Stimulated activated CD8-positive, alpha-beta memory T cell treated with anti-CD3 and anti-CD28 coated beads, Interleukin-12 subunit alpha, Interleukin-12 subunit beta, amount 100 ng/mL, for 24 hours (primary cell): Measurements from ENCODE around the gene PDE5A.

Experiments
- DNase-seq: peaks from one replicate; pipeline ENCODE4 v3.0.0-alpha.2; 2020; ENCODE audit errors: extremely low read depth

Gene PDE5A

DNA sequence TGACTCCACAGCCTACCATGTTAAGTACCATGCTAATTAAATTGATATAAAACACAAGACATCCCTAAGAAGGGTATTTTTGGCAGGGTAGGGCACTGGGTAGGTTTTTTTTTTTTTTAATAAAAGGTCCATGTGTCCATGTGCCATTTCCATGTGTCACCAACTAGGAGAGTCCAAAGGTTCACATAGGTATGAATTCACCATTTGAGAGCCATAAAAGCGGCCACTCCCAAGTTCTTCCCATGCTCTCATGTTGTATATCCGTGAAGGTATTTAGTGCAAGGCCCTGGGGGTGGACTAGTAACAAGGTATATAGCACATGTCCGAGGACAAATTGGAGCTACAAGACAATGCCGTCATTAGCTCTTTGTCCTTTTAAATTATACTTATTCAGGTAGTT, 107.3 kb downstream of the PDE5A start:
- DNase-seq: no peak

DNA sequence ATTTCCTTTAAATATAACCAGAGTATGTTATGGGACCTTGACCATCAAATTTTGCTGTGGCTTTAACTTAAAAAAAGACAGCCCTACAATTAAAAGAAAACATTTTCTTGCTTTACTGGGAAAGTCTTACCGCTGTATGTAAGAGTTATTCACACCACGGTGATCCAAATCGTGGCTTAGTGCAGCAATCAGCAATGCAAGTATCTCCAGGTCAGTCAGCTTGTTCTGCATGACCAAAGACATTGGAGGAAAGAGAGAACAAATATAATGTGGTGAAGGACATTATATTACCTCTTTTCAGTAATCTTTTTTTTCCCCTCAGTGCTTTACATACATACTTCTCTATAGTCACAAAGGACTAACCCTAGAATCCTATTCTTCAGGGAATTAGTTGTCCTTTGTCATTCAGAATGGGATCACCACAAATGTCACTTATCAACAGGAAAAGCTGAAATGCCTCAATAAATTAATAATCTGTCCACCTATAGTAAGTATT, 109.6 kb downstream of the PDE5A start:
- DNase-seq: no peak

DNA sequence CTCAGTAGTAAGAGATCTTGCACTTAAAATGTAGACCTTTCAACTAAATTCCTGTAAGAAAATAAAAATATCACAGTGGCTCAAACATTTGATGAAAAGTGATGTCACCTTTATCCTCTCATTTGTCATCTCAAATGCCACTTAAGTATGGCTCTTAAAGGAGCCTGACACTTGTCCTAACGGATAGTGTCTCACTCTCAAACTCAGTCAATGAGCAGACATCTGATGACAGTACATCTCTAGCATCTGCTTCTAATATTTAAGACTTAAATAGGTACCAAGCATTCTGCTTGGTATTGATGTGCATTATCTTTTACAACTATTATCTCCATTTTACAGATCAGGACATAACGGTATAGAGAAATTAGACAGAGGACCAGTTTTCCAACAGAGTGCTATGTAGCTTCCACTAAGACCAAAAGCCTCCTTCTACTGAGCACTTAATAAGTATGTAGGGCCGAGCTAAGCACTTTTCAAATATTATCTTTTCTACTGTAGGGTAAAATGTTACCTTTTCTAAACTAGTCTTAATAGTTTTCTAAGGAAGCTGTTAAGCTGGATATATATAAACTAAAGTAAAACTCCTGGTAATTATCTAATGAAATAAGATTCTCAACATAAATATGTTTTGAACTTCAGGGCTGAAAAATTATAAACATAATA, 110.2 kb downstream of the PDE5A start:
- DNase-seq: no peak

DNA sequence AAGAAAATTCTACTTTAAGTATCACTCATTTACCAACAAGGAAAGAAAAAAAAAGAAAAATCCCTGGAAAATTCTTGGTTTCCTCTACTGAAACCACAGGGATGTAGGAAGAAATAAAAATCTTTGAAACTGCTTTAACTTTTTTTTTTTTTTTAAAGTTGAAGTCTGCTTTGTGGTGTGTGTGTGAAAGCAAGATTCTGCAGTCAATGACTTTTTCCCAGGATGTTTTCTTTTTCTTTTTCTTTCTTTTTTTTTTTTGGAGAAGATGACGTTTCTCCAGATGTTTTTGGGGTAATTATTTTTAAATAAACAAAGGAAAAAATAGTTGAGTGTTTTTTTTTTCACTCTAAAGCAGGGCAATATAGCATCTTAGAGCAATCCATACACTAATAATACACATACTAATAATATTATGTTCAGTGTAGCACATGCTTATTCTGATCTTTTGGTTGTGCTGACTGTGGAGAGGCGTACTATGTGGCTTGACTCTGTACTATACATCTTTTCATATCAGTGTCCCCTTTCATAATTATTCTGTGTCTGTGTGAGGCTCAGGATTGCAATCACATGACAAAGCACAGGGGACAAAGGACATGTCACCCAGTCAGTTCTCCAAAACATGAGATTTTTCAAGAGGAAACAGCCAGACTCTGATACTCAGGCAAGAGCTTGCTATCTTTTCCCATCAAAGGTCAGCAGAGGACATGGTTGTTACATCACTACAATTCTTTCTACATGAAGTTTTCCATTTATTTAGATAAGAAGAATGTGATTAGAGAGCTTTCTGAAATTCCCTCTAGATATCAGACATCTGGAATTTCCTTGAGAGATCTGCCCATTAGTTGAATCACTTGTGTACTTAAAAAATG, 111.0 kb downstream of the PDE5A start:
- no peak for DNase-seq

DNA sequence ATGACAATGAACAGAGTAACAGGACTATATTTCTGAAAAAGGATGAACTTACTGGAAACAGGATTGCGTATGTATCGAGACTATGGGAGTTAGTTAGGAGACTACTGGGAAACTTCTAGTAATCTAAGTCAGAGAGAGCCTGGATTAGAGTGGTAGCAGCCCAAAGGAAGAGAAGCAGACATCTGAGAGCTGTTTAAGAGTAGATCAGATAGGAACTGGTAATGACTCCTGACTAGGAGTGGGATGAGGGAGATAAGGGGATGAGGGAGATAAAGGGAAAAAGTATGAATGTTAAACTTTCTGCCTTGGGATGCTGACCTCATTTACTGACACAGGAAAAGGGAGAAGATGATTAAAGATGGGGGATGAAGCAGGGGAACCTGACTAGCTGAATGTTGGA, 116.2 kb downstream of the PDE5A start:
- DNase-seq: no peak

DNA sequence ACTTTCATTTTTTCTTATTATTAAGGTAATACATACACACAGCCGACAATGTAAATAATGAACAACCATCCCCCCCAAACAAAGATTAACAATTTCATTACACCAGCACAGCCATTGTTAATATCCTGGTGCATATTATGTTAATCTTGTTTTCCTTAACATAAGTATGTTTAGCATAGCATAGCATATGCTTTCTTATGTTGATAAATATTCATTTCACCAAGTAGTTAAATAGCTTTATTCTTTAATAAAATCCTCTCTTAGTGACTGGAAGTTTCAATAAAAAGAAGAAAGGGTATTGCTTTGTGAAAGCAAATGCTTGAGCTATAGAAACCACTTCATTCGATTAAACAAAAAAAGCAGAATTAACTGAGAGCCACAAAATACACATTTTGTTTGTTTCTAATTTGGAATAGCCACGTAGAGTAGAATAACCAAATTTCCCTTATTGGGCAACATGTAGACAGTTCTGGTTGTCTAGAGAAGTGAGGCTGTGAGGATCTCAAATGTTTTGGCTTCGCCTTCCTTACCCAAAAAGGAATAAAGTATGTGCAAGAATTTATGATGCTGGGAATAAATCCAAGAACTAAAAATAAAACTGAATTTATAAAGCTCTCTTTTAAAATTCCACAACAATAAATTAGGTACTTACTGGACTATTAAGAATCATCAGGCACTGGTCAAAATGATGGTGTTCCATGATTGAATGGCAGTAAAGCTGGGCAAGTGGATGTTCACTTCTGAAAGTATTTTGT, 118.0 kb downstream of the PDE5A start:
- DNase-seq: no peak

DNA sequence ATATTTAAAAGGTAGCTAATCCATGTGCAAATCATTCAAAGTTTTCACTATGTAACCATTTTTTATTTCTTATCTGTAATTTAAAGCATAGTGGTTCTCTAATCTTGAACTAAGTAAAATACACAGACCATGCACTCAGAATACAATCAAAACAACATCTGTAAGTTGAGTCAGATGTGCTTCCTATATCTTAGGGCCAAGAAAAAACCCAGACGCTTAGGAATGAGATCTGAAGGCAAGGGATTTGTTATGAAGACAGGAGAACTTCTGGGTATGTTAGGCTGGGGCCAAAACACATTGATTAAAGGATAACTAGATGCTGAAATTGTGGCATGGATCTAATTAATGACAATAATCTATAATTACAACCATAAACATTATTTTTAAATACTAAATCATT, 120.3 kb downstream of the PDE5A start:
- no peak for DNase-seq

DNA sequence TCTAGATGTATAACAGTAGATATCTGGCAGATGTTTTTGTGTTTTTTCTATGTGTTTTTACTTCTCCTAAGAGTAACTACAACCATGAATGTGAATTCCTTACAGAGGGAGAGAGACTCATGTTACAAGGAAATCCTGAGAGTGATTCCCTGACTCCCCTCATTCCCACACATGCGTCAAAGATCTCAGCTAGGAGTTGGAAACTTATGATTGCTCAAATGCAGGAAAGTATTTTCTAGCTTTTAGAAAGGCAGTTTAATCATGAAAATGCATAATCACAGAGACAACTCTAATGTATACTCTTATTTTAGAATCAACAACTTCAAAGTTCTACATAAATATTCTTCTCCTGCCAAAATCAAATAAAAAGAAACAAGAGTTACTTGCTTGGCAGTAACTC, 121.8 kb downstream of the PDE5A start:
- no peak for DNase-seq

DNA sequence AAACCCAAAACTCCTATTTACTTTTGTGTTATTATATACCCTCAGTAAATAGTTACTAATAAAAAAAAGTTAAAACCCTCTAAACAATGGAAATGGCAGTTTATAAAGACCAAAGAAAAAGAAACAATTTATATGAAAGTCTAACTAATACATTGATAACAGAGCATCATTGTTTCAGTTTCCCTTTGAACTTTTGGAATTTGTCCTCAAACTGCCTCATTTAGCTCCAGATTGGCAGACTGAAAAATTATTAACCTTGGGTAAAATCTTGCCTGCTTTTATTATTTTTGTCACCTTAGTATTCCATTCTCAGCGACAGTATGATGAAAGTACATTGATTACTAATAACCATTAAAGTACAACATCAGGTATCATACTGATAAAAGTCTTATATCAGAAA, 124.0 kb downstream of the PDE5A start:
- no peak for DNase-seq

DNA sequence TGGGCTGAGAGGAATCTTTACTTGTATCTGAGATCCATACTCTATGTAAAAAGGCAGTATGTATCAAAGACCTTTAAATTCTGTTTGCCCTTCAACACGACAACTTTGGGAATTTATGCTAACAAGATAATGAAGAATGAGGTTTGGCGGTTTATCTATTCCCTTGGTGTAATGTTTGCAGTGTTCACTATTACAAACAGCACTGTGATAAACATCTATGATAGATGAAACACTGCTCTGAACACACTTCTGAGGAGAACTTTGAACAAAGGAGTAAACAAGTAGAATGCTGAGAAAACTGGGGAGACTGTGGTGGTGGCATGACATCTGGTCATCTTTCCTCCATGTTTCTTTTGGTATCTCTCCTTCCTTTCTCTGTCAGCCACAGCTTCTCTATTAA, 126.9 kb downstream of the PDE5A start:
- DNase-seq: no peak

DNA sequence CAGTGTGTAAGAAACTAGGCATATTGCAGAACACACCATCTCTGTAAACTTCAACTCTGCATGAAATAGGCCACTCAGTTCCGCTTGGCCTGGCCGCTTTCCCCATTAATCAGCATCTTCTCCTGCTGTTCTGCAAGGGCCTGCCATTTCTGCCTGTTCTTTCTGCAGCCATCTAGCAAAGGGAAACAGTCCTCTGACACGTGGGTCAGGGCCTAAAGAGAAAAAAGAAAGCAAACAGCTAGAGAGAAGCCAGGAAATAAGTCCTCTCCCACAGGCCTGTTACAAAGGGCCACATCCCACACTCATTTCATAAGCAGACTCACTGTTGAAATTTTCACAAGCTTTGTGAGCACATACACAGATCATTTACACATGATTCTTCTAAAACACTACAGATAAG, 130.1 kb downstream of the PDE5A start:
- no peak for DNase-seq

DNA sequence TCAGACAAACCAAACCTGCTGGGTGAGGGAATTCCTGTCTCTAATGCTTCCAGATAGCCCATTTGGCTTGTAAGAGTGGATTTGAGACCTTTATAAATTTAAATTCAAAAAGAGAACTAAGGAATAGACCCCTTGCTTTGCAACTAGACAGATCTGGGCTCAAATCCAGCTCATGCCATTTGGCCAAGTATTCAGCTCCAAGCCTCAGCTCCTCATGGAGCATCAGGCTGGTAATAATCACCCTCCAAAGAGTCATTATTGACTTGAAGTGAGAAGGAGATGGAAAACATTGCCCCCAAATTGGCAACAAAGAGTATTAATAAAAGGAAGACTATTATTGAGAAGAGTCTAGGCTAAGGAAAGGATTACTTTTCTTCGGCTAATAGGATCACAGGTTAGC, 134.7 kb downstream of the PDE5A start:
- DNase-seq: no peak

DNA sequence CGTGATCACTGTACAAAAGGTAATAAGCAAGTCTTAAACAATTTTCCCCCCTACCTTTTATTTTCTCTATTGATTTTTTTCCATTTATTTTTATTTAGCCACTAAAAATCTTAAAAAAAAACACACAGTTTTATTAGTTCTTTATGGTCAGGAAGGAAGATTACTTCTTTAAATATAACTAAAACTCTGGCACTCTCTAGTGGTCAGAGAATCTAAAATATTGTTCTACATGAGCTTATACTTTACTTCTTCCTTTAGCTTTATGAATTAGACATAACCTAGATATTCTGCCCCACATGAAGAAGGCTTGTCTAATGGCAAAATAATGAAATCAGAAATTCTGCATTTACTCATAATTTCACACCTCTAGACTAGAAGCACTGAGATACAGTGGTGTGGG, 135.2 kb downstream of the PDE5A start:
- no peak for DNase-seq

DNA sequence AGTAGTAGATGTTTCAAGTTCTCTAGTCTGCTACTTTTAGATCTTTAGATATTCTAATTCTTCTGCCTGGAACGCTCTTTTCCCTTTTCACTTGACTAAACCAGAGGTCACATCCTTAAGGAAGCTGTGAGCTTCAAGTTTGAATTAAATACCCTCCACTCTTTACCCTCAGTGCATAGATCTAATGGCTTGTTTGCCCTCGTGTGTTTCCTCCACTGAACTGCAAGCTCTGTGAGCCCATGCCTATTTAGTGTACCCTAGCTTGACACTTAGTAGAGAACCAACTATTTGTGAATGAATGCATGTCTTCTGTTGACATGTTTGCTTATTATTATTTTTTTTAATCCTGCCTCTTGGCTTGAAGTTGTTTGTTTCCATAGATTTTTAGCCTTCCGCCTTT, 138.3 kb downstream of the PDE5A start:
- DNase-seq: no peak

DNA sequence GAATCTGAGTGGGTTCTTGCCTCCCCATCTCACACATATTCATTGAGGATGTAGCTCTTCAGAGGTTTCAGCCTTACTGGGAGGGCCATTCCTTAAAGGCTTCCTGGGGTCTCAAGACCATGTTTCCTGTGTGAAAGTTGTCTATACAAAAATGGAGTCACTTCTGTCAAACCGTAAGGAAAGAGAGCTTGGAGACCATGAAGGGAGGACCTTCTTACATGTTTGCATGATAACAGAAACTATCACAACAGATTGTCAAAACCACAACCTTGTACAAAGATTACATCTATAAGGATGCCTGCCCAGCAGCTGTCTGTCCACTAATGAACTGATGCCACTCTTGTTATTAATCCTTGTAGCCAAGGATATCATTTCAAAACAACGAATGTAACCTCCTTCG, 139.3 kb downstream of the PDE5A start:
- DNase-seq: no peak

DNA sequence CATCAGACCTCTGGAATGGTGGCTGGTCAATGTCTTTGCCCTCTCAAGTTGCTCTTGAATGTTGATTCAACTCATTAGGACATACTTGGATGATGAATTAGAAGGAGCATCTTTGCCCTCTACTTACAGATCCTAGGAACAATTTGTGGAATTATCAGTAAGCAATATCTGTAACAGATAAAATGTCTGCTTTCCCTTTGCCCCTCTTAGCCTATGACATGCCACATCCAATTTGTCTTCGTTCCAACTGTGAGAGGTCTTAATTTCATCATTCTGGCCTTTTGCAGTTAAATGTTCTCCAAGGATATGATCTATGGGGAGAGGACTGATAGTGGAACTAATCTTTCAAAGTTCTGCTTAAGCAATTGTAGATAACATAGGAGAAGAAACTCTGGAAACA, 148.3 kb downstream of the PDE5A start:
- DNase-seq: no peak

DNA sequence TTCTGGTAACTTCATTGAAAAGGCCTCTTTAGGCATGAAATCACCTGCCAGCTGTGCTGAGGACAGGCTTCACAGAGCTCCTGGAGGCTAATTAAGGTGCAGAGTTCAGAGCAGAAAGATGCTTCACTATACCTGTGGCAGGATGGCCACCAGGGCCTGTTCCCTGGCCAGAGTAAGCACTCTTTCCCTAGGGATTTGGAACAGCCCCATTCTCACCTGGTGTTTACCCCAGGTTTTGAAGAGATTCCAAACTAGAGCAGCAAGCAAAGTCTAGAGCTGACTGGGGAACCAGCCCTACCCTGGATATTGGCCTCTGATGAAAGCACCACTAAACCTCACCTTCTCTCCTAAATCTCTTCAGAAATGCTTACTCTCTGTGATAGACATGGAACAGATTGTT, 148.8 kb downstream of the PDE5A start:
- DNase-seq: no peak

DNA sequence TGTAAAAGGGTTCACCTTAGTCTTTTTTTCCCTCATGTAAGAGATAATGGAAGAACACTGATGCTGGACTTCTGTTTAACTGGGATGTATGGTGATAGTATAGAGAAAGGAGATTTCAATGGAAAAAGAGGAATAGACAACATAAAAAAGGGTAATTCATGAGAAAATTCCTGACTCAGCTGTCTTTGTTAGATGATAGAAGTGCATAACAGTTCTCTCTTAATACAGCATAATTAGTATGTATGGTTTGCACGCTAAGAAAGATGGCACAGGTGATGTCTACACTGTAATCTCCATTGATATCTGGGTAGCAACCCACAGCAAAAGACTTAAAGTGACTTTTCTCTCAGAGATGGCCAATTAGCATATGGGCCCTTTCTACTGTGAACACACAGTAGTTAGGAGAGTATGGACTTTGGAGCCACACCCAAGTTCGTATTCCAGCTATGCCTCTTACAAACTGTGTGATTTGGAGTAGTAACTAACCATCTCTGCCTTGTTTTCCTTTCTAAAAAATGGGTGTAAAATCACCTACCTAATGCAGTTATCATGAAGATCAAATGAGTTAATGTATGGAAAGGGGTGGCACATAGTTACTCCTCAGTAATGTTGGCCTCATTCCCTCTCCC, 149.3 kb downstream of the PDE5A start:
- DNase-seq: no peak

DNA sequence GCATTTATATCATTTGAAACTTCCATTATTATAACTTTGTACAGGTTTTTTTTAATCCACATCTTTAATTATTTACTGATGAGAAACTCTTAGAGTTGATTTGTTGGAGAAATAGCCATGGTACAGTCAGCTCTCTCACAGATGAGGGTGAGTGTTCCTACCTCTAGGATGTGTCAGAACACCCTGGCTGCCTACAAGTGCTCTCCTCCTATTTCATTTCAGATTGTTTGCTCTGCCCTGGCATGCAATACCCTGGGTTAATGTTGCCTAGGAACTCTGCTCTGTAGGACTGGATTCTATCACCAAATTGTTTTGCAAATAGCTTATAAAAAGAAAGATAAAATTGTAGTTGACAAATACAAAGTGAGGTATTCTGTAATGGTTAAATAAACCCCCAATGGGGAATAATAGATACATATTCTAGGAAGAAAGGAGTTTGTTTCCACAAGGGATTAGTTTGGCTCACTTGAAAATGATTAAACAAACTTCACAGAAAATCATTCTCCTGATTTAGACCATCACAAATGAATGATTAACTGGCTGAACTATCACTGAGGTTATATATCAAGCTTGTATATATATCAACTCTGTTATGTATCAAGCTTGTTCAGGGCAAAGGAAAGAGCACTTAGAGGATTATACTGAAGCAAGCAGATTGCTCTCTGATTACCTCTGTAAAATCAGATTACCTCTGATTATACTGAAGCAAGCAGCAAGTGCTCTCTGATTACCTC, 150.0 kb downstream of the PDE5A start:
- DNase-seq: no peak

DNA sequence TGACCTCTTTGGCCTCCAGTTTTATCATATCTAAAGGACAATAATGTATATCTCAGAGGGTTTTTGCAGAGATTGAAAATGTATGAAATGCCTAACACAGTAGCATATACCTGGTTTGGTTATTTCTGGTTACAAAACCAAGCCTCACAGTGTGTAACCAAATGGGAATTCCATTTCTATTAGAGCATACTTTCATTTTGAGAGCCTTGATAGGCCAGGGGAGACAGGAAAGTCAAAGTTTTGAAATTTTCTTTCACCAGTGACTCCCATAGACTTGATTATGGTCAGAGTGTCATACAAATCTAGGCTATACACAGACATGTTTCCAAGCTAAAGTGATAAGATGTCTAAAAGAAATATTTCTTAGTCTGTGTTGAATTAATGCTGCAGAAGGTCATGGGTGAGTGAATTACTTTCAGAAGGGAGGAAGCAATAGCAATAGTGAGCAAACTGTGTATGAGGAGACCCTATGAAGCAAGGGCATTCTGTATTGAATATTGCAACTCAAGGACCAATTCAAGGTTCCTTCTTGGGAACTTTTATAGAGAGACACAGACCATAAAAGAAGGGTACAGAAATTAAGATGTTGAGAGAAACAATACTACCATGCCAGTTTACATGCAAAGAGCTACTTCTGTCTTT, 151.1 kb downstream of the PDE5A start:
- DNase-seq: no peak

DNA sequence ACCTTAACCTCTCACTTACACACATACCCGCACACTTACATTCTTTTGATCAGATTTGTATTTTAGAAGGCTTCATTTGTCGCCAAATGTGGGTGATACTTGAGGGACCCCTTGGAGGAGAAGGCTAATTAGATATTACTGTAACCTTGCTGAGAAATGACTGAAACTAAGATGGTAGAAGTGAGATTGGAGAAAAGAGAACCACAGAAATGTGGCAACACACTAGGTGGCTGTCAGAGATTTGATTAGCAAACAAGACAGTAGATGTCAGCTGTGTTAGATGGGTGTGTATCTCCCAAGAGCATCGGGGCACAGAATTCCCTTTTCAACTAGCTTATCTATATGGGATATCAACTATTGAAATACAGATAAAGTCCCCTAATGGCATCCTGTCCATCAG, 157.3 kb downstream of the PDE5A start:
- no peak for DNase-seq
